Mononuclear cell (primary cell): ENCODE data around the gene MRPL17. TPM values are rescaled to one million over a fixed set of nuclear protein-coding genes. Genes with fewer than 3 reads are reported as not detected.

Experiments
- H3K27me3 ChIP-seq: 2 replicates; pipeline ENCODE4 v1.6.0; 2011; ENCODE audit warnings: low read length, control low read depth; ENCODE audit not compliant: insufficient read depth
- H3K4me1 ChIP-seq: 2 replicates; pipeline ENCODE4 v1.5.1; 2011; ENCODE audit warnings: mild to moderate bottlenecking, low read length, control low read depth; ENCODE audit not compliant: insufficient read depth
- H3K4me3 ChIP-seq: 2 replicates; pipeline ENCODE4 v1.5.1; 2011; ENCODE audit warnings: mild to moderate bottlenecking, low read length, moderate library complexity
- H3K9me3 ChIP-seq: 2 replicates; pipeline ENCODE4 v1.5.1; 2011; ENCODE audit warnings: low read depth, mild to moderate bottlenecking, control low read depth, low read length
- total RNA-seq: library from RNA; depleted of rRNA; stranded (reverse); fragments of >200 nt; gene quantifications from one replicate; pipeline ENCODE4 v1.2.3, GENCODE V29; 2012

The MRPL17 gene
- total RNA-seq, 1 donor = 9.0 TPM

DNA sequence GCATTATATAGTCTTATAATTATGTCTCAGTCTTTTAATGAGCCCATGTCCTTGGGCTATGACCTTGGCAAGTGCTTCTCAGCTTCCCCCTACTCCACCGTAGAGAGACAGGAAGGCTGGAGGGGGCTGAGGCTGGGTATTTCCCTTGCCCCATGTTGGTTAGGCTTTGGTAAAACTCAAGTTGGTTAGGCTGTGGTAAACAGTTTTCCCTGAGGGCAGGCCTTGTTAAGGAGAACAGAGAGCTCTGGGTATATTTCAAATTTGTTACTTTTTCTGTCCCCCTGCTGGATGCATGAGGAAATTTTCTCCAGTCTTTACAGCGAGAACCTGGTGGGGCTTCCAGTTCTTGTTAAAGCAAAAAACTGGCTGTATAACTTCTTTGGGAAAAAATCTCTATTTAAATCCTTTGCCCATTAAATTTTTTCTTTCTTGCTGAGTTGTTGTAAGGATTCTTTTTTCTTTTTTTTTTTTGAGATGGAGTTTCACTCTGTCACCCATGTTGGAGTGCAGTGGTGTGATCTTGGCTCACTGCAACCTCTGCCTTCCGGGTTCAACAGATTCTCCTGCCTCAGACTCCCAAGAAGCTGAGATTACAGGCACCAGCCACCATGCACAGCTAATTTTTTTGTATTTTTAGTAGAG, 15.3 kb downstream of the MRPL17 start:
- Histone ChIP-seq H3K4me1 (peaks cover 17% of the 10 kb centered on the region), H3K4me3 (no peak overlapping the region), H3K9me3 (no peaks in the 10 kb centered on the region), H3K27me3 (no peaks in the 10 kb centered on the region)

DNA sequence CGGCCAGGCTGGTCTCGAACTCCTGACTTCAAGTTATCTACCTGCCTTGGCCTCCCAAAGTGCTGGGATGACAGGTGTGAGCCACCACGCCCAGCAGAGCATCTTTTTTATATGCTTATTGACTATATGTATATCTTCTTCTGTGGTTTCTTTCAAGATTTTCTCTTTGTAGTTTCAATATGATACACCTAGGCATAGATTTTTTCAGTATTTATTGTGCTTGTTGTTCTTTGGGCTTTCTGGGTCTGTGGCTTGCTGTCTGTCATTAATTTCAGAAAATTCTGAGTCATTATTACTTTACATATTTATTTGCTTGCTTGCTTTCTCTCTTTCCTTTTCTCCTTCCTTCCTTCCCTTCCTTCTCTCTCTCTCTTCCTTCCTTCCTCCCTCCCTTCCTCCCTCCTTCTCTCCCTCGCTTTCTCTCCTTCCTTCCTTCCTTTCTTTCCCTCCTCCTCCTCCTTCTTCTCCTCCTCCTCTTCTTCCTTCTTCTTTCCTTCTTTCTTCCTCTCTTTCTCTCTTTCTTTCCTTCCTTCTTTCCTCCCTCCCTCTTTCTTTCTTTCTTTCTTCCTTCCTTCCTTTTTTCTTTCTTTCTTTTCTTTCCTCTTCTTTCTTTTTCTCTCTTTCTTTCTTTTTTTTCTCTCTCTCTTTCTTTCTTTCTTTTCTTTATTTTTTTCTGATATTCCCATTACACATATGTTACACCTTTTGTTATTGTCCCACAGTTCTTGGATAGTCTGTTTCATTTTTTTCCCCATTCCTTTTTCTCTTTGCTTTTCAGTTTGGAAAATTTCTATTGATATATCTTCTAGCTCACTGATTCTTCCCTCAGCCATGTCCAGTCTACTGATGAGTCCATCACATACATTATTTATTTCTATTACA, 16.6 kb downstream of the MRPL17 start:
- Histone ChIP-seq H3K4me1 (peaks cover 17% of the 10 kb centered on the region), H3K27me3 (no peaks in the 10 kb centered on the region), H3K4me3 (no peak overlapping the region), H3K9me3 (no peaks in the 10 kb centered on the region)

DNA sequence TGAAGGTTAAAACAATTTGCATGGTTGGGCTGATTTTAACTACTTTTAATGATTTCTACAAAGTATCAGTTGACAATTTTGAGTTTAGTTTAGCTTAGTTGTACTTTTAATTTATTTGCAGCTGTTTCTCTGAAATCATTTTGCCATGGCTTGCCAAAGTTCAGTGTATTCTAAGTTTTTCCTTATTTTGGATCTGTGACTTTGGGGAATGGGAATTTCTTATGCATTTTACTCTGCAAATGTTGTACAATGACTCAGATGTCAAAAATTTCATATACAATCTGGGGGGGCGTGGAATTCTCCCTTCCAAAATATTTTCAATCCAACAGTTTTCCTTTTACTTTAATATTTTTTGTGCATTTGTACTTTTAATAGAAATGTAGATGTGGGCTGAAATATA, 18.6 kb downstream of the MRPL17 start:
- Histone ChIP-seq H3K9me3 (no peaks in the 10 kb centered on the region), H3K27me3 (no peaks in the 10 kb centered on the region), H3K4me3 (no peak overlapping the region), H3K4me1 (peaks cover 8% of the 10 kb centered on the region)

DNA sequence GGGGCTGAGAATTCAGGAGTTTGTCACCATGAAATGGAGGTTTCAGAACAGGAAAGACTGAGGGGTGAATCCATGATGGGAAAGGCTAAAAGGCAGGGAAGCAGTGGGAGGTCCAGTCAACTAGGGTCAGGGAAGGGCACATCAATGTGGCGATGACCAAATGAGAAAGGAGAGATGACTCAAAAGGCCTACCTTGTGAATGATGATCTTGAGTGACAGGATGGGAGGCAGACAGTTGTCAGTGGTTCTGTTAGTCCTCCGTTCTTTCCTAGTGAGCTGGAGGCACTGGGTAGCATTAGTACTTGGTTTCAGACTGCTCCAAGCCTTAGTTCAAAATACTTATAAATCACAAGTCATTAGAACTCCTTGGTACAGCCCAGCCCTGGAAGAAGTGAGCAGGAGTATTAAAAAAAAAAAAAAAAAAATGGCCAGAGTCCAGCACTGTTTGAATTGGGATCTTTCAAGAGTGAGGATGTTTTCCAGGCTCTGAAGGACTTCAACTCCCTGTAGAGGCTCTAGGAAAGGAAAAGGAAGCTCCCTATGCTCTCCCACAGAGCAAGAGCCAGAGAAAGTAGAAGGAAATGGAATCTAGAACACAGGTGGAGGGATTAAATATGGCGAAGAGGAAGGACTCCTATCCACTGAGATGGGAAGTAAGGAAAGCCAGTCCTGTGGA, 19.2 kb downstream of the MRPL17 start:
- no peaks in the 10 kb centered on the region for H3K9me3 ChIP-seq
- H3K27me3 ChIP-seq = no peaks in the 10 kb centered on the region
- H3K4me1 ChIP-seq = peaks cover 8% of the 10 kb centered on the region
- H3K4me3 ChIP-seq = no peak overlapping the region

DNA sequence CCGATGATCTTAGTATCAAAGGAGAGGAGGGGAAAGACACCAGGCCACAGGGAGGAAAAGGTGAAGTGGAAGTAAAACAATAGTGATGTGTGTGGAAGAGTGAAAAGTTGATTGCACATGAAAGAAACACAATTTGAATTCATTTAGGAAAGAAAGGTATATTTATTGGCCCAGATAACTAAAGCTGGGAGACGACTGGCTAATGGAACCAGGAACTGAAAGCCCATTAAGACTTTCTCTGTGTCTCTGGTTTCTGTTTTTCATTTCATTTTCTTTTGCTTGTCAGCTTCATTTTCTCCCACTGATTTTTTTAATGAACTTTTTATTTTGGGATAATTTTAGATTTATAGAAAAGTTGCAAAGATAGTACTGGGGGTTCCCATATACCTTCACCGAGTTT, 22.4 kb downstream of the MRPL17 start:
- no peak overlapping the region for H3K4me3 ChIP-seq
- no peaks in the 10 kb centered on the region for H3K4me1 ChIP-seq
- no peaks in the 10 kb centered on the region for H3K9me3 ChIP-seq
- peaks cover 10% of the 10 kb centered on the region for H3K27me3 ChIP-seq

DNA sequence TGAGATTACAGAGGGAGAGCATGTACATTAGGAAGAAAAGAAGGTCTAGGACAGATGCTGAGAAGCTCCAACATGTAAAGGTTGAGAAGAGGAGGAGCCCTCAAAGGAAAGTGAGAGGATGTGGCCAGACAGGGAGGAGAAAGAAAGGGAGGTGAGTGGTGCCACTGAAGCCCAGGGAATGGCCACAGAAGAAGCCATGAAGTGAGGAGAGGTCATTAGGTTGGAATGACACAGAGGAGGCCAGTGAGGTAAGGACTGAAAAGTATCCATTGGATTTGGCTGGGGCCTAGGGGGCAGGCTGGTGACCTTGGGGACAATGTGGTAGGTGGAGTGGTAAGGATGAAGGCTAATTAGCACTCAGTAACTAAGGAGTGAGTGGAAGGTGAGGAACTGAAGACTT, 24.5 kb downstream of the MRPL17 start:
- H3K4me1 ChIP-seq = peaks cover 6% of the 10 kb centered on the region
- H3K4me3 ChIP-seq = no peak overlapping the region
- no peaks in the 10 kb centered on the region for H3K9me3 ChIP-seq
- peaks cover 22% of the 10 kb centered on the region for H3K27me3 ChIP-seq

DNA sequence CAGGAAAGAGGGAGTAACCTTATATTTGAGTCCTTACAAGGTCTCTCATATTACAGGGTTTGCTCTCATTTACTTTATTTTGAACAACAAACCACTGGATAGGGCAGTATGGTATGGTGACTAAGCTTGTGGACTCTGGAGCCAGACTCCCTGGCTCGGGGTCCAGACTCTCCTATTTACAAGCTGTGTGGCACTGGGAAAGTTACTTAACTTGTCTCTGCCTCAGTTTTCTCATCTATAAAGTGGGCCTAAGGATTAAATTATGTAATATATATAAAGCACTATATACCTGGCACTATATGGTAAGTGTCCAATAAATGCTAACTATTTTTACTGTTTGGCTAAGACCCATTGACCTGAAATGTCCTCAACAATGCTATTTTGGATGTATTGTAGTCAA, 25.8 kb downstream of the MRPL17 start:
- Histone ChIP-seq H3K4me3 (no peak overlapping the region), H3K27me3 (peaks cover 22% of the 10 kb centered on the region), H3K4me1 (peaks cover 6% of the 10 kb centered on the region), H3K9me3 (no peaks in the 10 kb centered on the region)

DNA sequence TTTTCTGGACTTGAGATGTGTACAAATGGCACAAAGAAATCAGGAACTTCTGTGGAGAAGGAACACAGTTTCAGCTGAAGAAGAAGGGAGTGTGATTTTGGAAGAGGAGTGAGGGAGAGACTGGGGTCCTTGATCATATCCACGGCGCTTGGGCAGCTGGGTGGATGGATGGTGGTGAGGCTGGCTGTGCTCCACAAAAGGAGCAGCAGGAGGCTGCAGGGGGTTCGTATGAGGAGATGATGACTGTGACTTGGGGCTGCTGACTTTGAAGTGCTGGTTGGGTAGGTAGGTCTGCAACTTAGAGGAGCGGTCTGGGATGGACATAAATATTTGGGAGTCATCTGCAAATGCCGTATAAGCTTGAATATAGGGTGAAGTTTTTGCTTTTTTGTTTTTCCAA, 26.2 kb downstream of the MRPL17 start:
- peaks cover 6% of the 10 kb centered on the region for H3K4me1 ChIP-seq
- no peaks in the 10 kb centered on the region for H3K9me3 ChIP-seq
- peaks cover 22% of the 10 kb centered on the region for H3K27me3 ChIP-seq
- no peak overlapping the region for H3K4me3 ChIP-seq

DNA sequence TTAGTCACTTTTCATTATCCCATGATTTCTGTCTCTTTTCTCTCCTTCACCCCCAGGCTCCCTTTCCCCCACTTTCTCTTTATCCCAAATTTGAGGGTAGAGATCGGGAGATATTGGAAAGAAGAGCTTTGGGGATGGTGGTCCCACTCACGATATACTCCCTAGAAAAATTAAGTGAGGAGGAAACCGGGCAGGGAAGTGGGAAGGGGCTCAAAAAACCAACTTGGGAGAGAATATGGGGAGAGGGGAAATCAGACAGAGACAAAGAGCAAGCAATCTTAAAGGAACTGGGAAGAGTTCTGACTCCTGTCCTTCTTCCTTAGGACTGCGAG, 26.6 kb downstream of the MRPL17 start:
- Histone ChIP-seq H3K27me3 (peaks cover 22% of the 10 kb centered on the region), H3K4me1 (peaks cover 6% of the 10 kb centered on the region), H3K9me3 (no peaks in the 10 kb centered on the region), H3K4me3 (no peak overlapping the region)

DNA sequence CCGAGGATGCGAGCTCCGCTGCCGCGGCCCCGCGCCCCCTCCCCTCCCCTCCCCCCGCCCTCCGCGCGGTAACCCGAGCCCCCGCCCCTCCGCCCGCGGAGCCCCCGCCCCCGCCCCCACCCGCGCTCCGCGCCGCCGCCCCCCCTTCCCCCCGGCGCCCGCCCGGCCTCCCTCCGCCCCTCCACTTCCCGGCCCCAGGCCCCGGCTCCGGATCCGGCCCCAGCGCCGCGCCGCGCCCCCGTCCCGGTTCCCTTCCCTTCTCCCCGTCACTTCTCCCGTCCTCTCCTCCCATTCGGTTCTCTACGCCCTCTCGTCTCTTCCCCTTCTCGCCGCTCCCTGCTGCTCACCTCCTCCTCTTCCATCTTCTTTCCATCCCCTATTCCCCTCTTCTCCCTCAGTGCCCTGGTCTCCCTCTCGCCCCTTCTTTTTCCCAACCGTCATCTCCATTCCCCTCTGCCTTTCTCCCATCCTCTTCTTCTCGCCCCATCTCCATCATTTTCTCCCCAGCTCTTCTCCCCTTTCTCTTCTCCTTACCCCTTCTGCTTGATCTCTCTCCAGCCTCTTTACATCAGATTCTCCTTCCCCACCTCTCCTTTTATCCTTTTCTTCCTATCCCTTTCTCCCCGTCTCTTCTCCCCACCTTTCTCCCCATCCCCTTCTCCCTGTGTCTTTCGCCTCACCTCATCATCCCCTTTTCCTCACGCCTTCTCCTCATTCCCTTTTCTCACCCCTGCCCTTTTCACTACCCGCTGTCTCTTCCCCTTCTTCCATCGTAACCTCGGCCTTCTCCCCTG, 27.2 kb downstream of the MRPL17 start, which contains the start of gene DCHS1:
Gene DCHS1, minus strand, starts transcription at position 20 of the 794 bp plus-strand sequence. CDS start 14,196 bp downstream, outside the sequence.
- H3K27me3 ChIP-seq = peaks cover 22% of the 10 kb centered on the region
- H3K9me3 ChIP-seq = no peaks in the 10 kb centered on the region
- H3K4me3 ChIP-seq = no peak within 1 kb of the TSS
- H3K4me1 ChIP-seq = peaks cover 6% of the 10 kb centered on the region

DNA sequence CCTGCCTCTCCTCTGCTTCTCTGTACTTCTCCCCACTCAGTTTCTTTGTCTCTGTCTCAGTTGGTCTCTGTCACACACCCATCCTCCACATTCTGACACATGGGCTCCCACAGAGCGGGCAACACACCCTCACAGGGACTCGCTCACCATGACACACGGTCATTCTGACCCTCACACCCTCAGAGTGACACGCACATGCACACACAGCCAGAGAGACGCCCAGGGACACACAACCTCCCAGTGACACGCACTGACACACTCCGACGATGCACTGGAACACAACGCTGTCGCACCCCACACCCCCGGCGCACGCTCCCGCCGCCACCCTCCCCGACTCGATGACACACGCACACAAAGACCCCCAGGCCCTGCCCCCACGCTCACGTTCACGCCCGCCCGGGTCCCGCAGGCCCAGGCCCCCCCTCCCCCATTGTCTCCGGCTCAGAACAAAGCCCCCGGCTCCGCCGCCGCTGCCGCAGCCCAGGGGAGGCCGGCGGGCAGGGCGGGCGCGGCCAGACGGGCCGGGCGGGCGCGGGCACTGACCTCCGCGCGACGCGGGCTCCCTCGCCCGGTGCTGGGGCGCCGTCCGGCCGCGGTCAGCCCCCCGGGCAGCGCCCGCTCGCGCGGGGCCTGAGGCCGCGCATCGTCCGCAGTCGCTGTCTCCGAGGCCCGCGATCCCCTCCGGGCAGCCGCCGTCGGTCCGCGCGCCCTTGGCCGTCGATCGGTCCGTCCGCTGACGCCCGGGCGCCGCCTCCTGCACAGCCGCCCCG, 27.9 kb downstream of the MRPL17 start:
- Histone ChIP-seq H3K9me3 (no peaks in the 10 kb centered on the region), H3K4me1 (peaks cover 6% of the 10 kb centered on the region), H3K4me3 (no peak overlapping the region), H3K27me3 (peaks cover 22% of the 10 kb centered on the region)

DNA sequence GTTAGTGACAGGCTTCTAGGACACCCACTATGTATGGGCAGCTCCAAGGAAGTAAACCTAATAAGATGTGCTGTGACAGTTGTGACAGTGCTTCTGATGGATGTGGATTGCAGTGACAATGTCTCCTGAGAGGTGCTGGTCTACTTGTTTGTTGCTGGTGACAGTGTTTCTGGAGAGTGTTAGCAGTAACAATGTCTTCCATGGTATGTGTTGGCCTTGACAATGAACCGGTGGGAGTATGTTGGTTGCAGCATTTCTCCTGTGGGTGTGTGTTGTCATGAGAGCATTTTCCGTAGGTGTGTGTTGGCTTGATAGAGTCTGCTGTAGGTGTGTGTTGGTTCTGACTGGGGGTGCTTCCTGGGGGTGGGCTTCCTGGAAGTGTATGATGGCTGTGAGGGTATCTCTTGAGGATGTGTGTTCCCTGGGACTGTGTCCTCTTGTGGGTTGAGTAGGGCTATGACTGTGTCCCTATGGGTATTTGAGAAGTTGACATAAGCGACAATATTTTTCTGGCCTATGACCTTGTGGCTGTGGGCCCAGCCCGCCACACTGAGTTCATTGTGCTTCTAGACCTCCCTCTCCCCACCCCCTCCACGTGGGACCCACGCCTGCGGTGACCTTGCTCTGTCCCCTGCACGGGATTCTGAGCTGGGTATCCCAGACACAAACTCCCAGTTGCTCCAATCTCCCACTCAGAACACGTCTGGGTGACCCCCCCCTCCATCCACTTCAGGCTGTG, 28.7 kb downstream of the MRPL17 start:
- H3K4me3 ChIP-seq = no peak overlapping the region
- no peaks in the 10 kb centered on the region for H3K9me3 ChIP-seq
- peaks cover 6% of the 10 kb centered on the region for H3K4me1 ChIP-seq
- peaks cover 22% of the 10 kb centered on the region for H3K27me3 ChIP-seq

DNA sequence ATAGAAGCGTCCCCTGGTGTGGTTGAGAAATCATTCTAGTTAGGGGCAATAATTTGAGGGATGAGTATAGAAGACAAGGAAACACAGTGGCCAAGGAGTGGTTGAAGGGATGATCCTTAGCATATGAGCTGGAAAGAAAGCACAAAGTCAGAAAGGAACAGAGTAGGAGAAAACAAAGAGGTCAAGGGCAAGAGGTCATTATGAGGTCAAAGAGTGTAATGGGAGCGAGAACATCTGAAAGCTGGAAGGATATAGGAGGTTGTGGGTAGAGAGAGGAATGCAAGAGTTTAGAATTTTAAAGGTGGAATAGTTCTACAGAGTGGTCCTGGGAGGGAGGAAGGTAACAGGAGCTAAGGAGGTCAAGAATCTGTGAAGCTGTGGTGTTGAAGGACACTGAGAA, 29.5 kb downstream of the MRPL17 start:
- H3K9me3 ChIP-seq = no peaks in the 10 kb centered on the region
- peaks cover 10% of the 10 kb centered on the region for H3K4me1 ChIP-seq

DNA sequence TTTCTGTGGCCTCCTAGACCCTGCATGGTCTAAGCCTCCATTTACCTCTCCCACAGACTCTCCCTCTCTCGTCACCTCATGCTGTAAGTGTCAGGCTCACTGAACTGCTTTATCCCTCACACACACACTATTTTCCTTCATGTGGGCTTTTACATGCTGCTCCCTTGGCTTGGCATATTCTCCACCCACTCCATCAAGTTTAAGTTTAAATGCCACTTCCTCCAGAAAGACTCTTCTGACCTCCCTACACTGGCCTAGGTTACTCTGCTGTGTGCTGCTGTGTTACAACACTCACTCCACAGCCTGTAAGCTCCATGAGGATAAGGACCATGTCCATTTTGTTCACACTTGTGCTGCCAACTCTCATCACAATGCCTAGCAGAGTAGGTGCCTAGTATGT, 30.0 kb downstream of the MRPL17 start:
- no peak overlapping the region for H3K4me3 ChIP-seq
- peaks cover 16% of the 10 kb centered on the region for H3K4me1 ChIP-seq
- H3K9me3 ChIP-seq = no peaks in the 10 kb centered on the region
- peaks cover 22% of the 10 kb centered on the region for H3K27me3 ChIP-seq

More for the DNA sequence above, 29.5 kb downstream of the MRPL17 start:
- H3K27me3 ChIP-seq = peaks cover 22% of the 10 kb centered on the region
- H3K4me3 ChIP-seq = no peak overlapping the region
